Caco-2 (cell line): ENCODE data around the gene TTLL9. TPM values are rescaled to one million over a fixed set of nuclear protein-coding genes. Genes with fewer than 3 reads are reported as not detected.

Experiments
- BruUV-seq: library from RNA; stranded (reverse); fragments of 400-500 nt; replicated peaks from 2 replicates; lab custom pipeline; 2021; lab: Mats Ljungman, UMichigan
- CTCF ChIA-PET: fragments of 300-600 bp; sonication (Branson Sonifier 250); formaldehyde crosslinking; loops from one replicate; lab custom pipeline; 2022; ENCODE audit warnings: antibody characterized with exemption; lab: Charles Lee
- POLR2A ChIA-PET: fragments of 300-600 bp; sonication (Branson Sonifier 250); formaldehyde crosslinking; loops from one replicate; lab custom pipeline; 2022; ENCODE audit warnings: antibody characterized with exemption; lab: Charles Lee
- DNase-seq, 2 experiments: peaks; one replicate each; pipeline versions ENCODE4 v3.0.0 to v3.0.0-alpha.2; 2020 to 2022
- H3K27me3 ChIP-seq: replicated peaks from 2 replicates; pipeline ENCODE4 v1.6.0; 2011; ENCODE audit warnings: low read length; ENCODE audit not compliant: control insufficient read depth, insufficient read depth
- H3K36me3 ChIP-seq: 2 replicates; pipeline ENCODE4 v1.5.1; 2011; ENCODE audit warnings: low read length; ENCODE audit not compliant: control insufficient read depth, insufficient read depth
- H3K4me1 ChIP-seq: fragments of 250-450 bp; sonication (Bioruptor Pico); 2 replicates; pipeline ENCODE4 v1.5.1; 2020; ENCODE audit warnings: mild to moderate bottlenecking
- H3K4me3 ChIP-seq: 2 replicates; pipeline ENCODE4 v1.5.1; 2011; ENCODE audit warnings: low read depth, mild to moderate bottlenecking, control low read depth, low read length
- H3K9me3 ChIP-seq: fragments of 250-450 bp; sonication (Bioruptor Pico); 2 replicates; pipeline ENCODE4 v1.5.1; 2020; ENCODE audit warnings: mild to moderate bottlenecking, moderate library complexity
- H3K27ac Mint-ChIP-seq: one replicate; pipeline ENCODE4 v1.8.0; 2022; ENCODE audit warnings: mixed read lengths; ENCODE audit not compliant: unreplicated experiment
- H3K27me3 Mint-ChIP-seq: one replicate; pipeline ENCODE4 v1.8.0; 2022; ENCODE audit warnings: mixed read lengths; ENCODE audit not compliant: insufficient read depth, unreplicated experiment
- H3K36me3 Mint-ChIP-seq: one replicate; pipeline ENCODE4 v1.8.0; 2022; ENCODE audit warnings: mild to moderate bottlenecking, mixed read lengths; ENCODE audit not compliant: insufficient read depth, unreplicated experiment
- H3K4me1 Mint-ChIP-seq: one replicate; pipeline ENCODE4 v1.8.0; 2022; ENCODE audit warnings: low read depth, mixed read lengths; ENCODE audit not compliant: unreplicated experiment
- H3K4me3 Mint-ChIP-seq: one replicate; pipeline ENCODE4 v1.8.0; 2022; ENCODE audit warnings: mild to moderate bottlenecking, moderate library complexity, mixed read lengths; ENCODE audit not compliant: unreplicated experiment
- H3K9me3 Mint-ChIP-seq: one replicate; pipeline ENCODE4 v1.8.0; 2022; ENCODE audit warnings: mixed read lengths; ENCODE audit not compliant: unreplicated experiment
- intact Hi-C: fragments of 100-400 bp; cut with micrococcal nuclease; formaldehyde crosslinking; loops from one replicate; pipeline ENCODE4 v1.10.0; 2022; ENCODE audit not compliant: unreplicated experiment
- total RNA-seq: library from RNA; stranded (reverse); gene quantifications from 2 replicates; pipeline ENCODE4 v1.2.3, GENCODE V29; 2022
- TF ChIP-seq, protein P1 (sequence below), 2 experiments: fragments of 200-600 bp in 1 of 2; IDR thresholded peaks; 1 replicate in 1 of 2; 2 replicates in 1 of 2; pipeline versions ENCODE4 v1.5.1 to v1.8.0; 2011 to 2022; ENCODE audit warnings: antibody characterized with exemption in 1 of 2, control low read depth in 1 of 2, inconsistent platforms in 1 of 2, low read depth in 1 of 2, low read length in 1 of 2, mild to moderate bottlenecking in 1 of 2, moderate library complexity in 1 of 2; ENCODE audit not compliant: insufficient read depth in 1 of 2, severe bottlenecking in 1 of 2, unreplicated experiment in 1 of 2

The TTLL9 gene
- total RNA-seq, 1 experiment from 2014 or later: not detected

DNA sequence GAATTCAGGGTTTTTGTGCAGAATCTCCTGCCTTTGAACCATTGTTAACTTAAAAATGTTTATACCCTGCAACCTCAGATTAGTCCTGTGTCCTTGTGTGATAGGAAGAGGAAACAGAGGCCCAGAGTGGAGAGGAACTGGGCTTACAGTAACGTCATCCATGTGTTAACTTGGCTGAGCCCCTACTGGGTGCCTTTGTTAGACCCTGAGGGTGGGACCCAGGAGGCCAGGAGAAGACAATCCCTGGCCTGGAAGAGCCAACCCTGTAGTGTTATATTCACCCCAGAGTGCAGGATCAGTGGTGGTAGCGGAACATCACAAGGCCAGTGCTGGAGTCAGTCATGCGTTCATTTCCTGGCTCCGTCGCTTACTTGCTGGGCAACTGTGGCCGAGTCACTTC is 40.7 kb upstream of the TTLL9 start:
- DNase-seq: no peak
- TF ChIP-seq, protein P1, sequence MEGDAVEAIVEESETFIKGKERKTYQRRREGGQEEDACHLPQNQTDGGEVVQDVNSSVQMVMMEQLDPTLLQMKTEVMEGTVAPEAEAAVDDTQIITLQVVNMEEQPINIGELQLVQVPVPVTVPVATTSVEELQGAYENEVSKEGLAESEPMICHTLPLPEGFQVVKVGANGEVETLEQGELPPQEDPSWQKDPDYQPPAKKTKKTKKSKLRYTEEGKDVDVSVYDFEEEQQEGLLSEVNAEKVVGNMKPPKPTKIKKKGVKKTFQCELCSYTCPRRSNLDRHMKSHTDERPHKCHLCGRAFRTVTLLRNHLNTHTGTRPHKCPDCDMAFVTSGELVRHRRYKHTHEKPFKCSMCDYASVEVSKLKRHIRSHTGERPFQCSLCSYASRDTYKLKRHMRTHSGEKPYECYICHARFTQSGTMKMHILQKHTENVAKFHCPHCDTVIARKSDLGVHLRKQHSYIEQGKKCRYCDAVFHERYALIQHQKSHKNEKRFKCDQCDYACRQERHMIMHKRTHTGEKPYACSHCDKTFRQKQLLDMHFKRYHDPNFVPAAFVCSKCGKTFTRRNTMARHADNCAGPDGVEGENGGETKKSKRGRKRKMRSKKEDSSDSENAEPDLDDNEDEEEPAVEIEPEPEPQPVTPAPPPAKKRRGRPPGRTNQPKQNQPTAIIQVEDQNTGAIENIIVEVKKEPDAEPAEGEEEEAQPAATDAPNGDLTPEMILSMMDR (IDR thresholded peaks at IDR 0.05; ENCODE audit: insufficient read depth in 1 of 2, low read depth in 1 of 2, low read length in 1 of 2, severe bottlenecking in 1 of 2, unreplicated experiment in 1 of 2): no peak
- CTCF ChIA-PET: interaction anchor here (3.7 kb wide), 1 partner anchor 17 kb away, joined by 11 read pairs; no protein-coding TSS in a partner anchor

DNA sequence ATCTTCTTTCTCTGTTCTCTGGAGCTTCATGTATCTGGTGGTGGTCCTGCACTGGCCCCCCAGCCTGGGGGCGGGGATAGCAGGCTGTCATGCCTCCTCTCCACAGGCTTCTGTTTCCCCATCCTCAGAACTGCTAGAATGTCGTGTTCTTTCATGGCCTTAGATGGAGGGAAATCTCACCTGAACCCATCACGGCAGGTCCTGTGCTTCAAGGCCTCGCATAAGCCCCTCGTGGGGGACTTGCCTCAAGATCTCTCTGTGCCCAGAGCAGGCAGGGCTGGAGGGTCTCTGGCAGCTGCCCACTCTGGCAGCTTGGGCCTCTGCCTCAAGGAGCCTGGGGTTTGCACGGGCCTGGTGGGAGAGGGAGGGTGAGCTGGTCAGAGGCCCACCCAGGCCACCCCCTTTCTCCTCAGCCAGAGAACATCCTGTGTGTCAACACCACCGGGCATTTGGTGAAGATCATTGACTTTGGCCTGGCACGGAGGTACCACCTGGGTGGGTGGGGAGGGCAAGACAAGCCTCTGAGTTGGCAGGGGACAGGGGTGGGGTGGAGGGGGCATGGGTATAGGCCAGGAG is 39.9 kb upstream of the TTLL9 start:
- Histone ChIP-seq H3K27me3 (no peaks in the 10 kb centered on the region), H3K9me3 (no peaks in the 10 kb centered on the region), H3K4me1 (peaks cover 2% of the 10 kb centered on the region), H3K36me3 (no peaks in the 10 kb centered on the region), H3K4me3 (no peak overlapping the region)
- no peaks in the 10 kb centered on the region for H3K4me1 Mint-ChIP-seq
- no peak for DNase-seq
- BruUV-seq: no TSS peak
- H3K9me3 Mint-ChIP-seq: no peaks in the 10 kb centered on the region
- intact Hi-C loops: no loop called here
- TF ChIP-seq, protein P1 (IDR thresholded peaks at IDR 0.05; ENCODE audit: insufficient read depth in 1 of 2, low read depth in 1 of 2, low read length in 1 of 2, severe bottlenecking in 1 of 2, unreplicated experiment in 1 of 2): no peak
- H3K27me3 Mint-ChIP-seq: no peaks in the 10 kb centered on the region
- H3K27ac Mint-ChIP-seq: no peak overlapping the region
- CTCF ChIA-PET: interaction anchor here (1.3 to 3.7 kb wide), 2 partner anchors 16 to 121 kb away, joined by 4 to 11 read pairs; partner anchors contain the start of gene PDRG1
- H3K4me3 Mint-ChIP-seq: no peak overlapping the region
- POLR2A ChIA-PET: no interaction called here
- no peaks in the 10 kb centered on the region for H3K36me3 Mint-ChIP-seq

More for the DNA sequence above, 40.7 kb upstream of the TTLL9 start:
- Histone ChIP-seq H3K36me3 (no peaks in the 10 kb centered on the region), H3K4me3 (no peak overlapping the region), H3K27me3 (no peaks in the 10 kb centered on the region), H3K9me3 (no peaks in the 10 kb centered on the region), H3K4me1 (no peaks in the 10 kb centered on the region)
- no peaks in the 10 kb centered on the region for H3K27me3 Mint-ChIP-seq
- no peaks in the 10 kb centered on the region for H3K4me1 Mint-ChIP-seq
- no peaks in the 10 kb centered on the region for H3K9me3 Mint-ChIP-seq
- BruUV-seq: no TSS peak
- H3K27ac Mint-ChIP-seq: no peak overlapping the region
- POLR2A ChIA-PET: no interaction called here
- no peak overlapping the region for H3K4me3 Mint-ChIP-seq
- intact Hi-C loops: no loop called here
- no peaks in the 10 kb centered on the region for H3K36me3 Mint-ChIP-seq

DNA sequence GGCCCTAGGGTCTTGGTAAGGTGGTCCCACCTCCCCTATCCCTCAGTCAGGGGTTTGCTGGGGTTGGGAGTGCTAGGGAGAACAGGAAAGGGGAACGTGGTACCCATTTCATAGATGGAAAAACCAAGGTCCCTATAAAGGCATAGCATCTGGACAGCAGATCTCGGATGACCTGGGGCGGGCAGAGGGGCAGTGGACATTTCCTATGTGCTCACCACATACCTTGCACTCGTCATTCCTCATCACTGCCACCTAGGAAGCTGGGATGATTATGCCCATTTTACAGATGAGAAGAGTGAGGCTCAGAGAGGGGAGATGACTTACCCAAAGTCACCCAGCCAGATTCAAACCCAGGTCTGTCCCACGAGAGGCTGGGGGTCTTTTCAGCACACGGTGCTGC is 39.2 kb upstream of the TTLL9 start:
- Mint-ChIP-seq H3K27ac (no peak overlapping the region), H3K4me1 (peaks cover 4% of the 10 kb centered on the region), H3K4me3 (no peak overlapping the region), H3K36me3 (no peaks in the 10 kb centered on the region), H3K27me3 (no peaks in the 10 kb centered on the region), H3K9me3 (no peaks in the 10 kb centered on the region)
- CTCF ChIA-PET: interaction anchor here (1.3 to 3.7 kb wide), 2 partner anchors 16 to 121 kb away, joined by 4 to 11 read pairs; partner anchors contain the start of gene PDRG1
- intact Hi-C loops: no loop called here
- Histone ChIP-seq H3K36me3 (no peaks in the 10 kb centered on the region), H3K9me3 (no peaks in the 10 kb centered on the region), H3K27me3 (no peaks in the 10 kb centered on the region), H3K4me1 (peaks cover 9% of the 10 kb centered on the region), H3K4me3 (no peak overlapping the region)
- TF ChIP-seq, protein P1 (IDR thresholded peaks at IDR 0.05; ENCODE audit: insufficient read depth in 1 of 2, low read depth in 1 of 2, low read length in 1 of 2, severe bottlenecking in 1 of 2, unreplicated experiment in 1 of 2): no peak
- BruUV-seq: no TSS peak
- no peak for DNase-seq
- POLR2A ChIA-PET: no interaction called here
